ENCODE data around the gene STRADB. TPM values are rescaled to one million over a fixed set of nuclear protein-coding genes. Genes with fewer than 3 reads are reported as not detected.

The STRADB gene
- total and polyA plus RNA-seq, 4 donors, result 35.9 to 199 (median 67.3) TPM

- Histone ChIP-seq H3K36me3 (ENCODE audit: control insufficient read depth in 4 of 4, insufficient read depth in 3 of 4, low read depth in 1 of 4, low read length in 3 of 4) (peaks cover 0 to 2% (median 0%) of the 10 kb centered on the region in 4 donors), H3K9ac (ENCODE audit: low read depth in 1 of 2, low read length in 2 of 2) (no peak overlapping the region), H3K4me3 (ENCODE audit: low read depth in 1 of 3, low read length in 3 of 3) (no peak overlapping the region), H3K27ac (ENCODE audit: low read depth in 1 of 2, low read length in 2 of 2) (no peak overlapping the region), H3K9me3 (ENCODE audit: control insufficient read depth in 4 of 4, low read length in 3 of 4) (no peaks in the 10 kb centered on the region), H3K4me1 (ENCODE audit: control insufficient read depth in 4 of 4, insufficient read depth in 4 of 4, low read length in 3 of 4) (no peaks in the 10 kb centered on the region), H3K27me3 (ENCODE audit: control insufficient read depth in 4 of 4, insufficient read depth in 4 of 4, low read length in 3 of 4) (no peaks in the 10 kb centered on the region)
- DNase-seq (ENCODE audit: low spot score), result no peak
- 82% methylated on average over 3 of the region's 3 CpGs for WGBS
- TF ChIP-seq RXRA (IDR thresholded peaks at IDR 0.05), result no peak
- TF ChIP-seq RAD21 (IDR thresholded peaks at IDR 0.05), result peak; percentile 11 to 22
- no peak for TF ChIP-seq CTCF (IDR thresholded peaks at IDR 0.05; ENCODE audit: low read depth, low read length, missing input control)
- no peak for TF ChIP-seq JUND (IDR thresholded peaks at IDR 0.05)
Observed at GRCh38 chr2:201419057-201419635, 32.4 kb upstream of the STRADB start.

- no peak for DNase-seq (ENCODE audit: low spot score)
- peaks cover 0 to 2% (median 0%) of the 10 kb centered on the region in 4 donors for H3K36me3 ChIP-seq (ENCODE audit: control insufficient read depth in 4 of 4, insufficient read depth in 3 of 4, low read depth in 1 of 4, low read length in 3 of 4)
- H3K4me3 ChIP-seq (ENCODE audit: low read depth in 1 of 3, low read length in 3 of 3), result no peak overlapping the region
- no peak overlapping the region for H3K9ac ChIP-seq (ENCODE audit: low read depth in 1 of 2, low read length in 2 of 2)
- H3K27me3 ChIP-seq (ENCODE audit: control insufficient read depth in 4 of 4, insufficient read depth in 4 of 4, low read length in 3 of 4), result no peaks in the 10 kb centered on the region
- H3K4me1 ChIP-seq (ENCODE audit: control insufficient read depth in 4 of 4, insufficient read depth in 4 of 4, low read length in 3 of 4), result no peaks in the 10 kb centered on the region
- no peak for TF ChIP-seq SP1 (IDR thresholded peaks at IDR 0.05)
- no peak for TF ChIP-seq YY1 (IDR thresholded peaks at IDR 0.05)
- no peak for TF ChIP-seq HNF4G (IDR thresholded peaks at IDR 0.05)
- 94% methylated on average over 4 of the region's 4 CpGs for WGBS
- no peaks in the 10 kb centered on the region for H3K9me3 ChIP-seq (ENCODE audit: control insufficient read depth in 4 of 4, low read length in 3 of 4)
- H3K27ac ChIP-seq (ENCODE audit: low read depth in 1 of 2, low read length in 2 of 2), result no peak overlapping the region
Observed at GRCh38 chr2:201419986-201420385, 31.6 kb upstream of the STRADB start.

GRCh38 chr2:201420442-201421113 lies 31.0 kb upstream of the STRADB start:
- TF ChIP-seq CTCF (IDR thresholded peaks at IDR 0.05; ENCODE audit: low read depth, low read length, missing input control) (no peak), FOXA2 (IDR thresholded peaks at IDR 0.05) (no peak), ZBTB33 (IDR thresholded peaks at IDR 0.05) (no peak), TAF1 (conservative IDR thresholded peaks at IDR 0.05) (no peak), GABPA (IDR thresholded peaks at IDR 0.05 in 1 of 2, conservative IDR thresholded peaks at IDR 0.05 in 1 of 2) (no peak), MAX (IDR thresholded peaks at IDR 0.05) (no peak), HNF4A (conservative IDR thresholded peaks at IDR 0.05) (no peak), ATF3 (IDR thresholded peaks at IDR 0.05) (no peak), FOXA1 (IDR thresholded peaks at IDR 0.05) (no peak), EGR1 (IDR thresholded peaks at IDR 0.05; ENCODE audit: low read depth in 2 of 2) (no peak), SP1 (IDR thresholded peaks at IDR 0.05) (no peak), REST (IDR thresholded peaks at IDR 0.05) (no peak)
- no peaks in the 10 kb centered on the region for H3K9me3 ChIP-seq (ENCODE audit: control insufficient read depth in 4 of 4, low read length in 3 of 4)
- DNase-seq (ENCODE audit: low spot score), result no peak
- no peaks in the 10 kb centered on the region for H3K4me1 ChIP-seq (ENCODE audit: control insufficient read depth in 4 of 4, insufficient read depth in 4 of 4, low read length in 3 of 4)
- no peak overlapping the region for H3K9ac ChIP-seq (ENCODE audit: low read depth in 1 of 2, low read length in 2 of 2)
- H3K4me3 ChIP-seq (ENCODE audit: low read depth in 1 of 3, low read length in 3 of 3), result no peak overlapping the region
- 81% methylated on average over 3 of the region's 3 CpGs for WGBS
- H3K36me3 ChIP-seq (ENCODE audit: control insufficient read depth in 4 of 4, insufficient read depth in 3 of 4, low read depth in 1 of 4, low read length in 3 of 4), result peaks cover 0 to 2% (median 0%) of the 10 kb centered on the region in 4 donors
- H3K27ac ChIP-seq (ENCODE audit: low read depth in 1 of 2, low read length in 2 of 2), result no peak overlapping the region
- no peaks in the 10 kb centered on the region for H3K27me3 ChIP-seq (ENCODE audit: control insufficient read depth in 4 of 4, insufficient read depth in 4 of 4, low read length in 3 of 4)
